SH-SY5Y (cell line): ENCODE data around the gene EZH1.

Source experiments
- GATA2 ChIP-seq: IDR thresholded peaks from 2 replicates; pipeline ENCODE4 v1.6.1; 2011; ENCODE audit warnings: mild to moderate bottlenecking, low read depth, low read length
- GATA3 ChIP-seq: IDR thresholded peaks from 2 replicates; pipeline ENCODE4 v1.6.1; 2011; ENCODE audit warnings: low read depth, mild to moderate bottlenecking, low read length, moderate library complexity

Gene EZH1

DNA sequence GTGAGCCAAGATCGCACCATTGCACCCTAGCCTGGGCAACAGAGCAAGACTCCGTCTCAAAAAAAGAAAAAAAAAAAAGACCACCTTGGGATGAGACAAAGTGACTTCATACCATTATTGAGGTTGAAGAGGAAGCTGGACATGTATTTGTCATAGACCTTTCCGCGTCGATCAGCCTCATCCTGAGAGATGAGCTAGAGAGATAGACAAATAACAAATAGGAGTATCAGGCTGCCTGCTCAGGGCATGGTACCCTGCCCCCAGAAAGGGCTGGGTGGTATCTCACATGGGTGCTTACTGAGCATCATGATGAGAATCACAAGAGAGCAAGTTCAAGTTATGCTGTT is 40.4 kb downstream of the EZH1 start:
- no peak for TF ChIP-seq GATA3
- TF ChIP-seq GATA2 = no peak

DNA sequence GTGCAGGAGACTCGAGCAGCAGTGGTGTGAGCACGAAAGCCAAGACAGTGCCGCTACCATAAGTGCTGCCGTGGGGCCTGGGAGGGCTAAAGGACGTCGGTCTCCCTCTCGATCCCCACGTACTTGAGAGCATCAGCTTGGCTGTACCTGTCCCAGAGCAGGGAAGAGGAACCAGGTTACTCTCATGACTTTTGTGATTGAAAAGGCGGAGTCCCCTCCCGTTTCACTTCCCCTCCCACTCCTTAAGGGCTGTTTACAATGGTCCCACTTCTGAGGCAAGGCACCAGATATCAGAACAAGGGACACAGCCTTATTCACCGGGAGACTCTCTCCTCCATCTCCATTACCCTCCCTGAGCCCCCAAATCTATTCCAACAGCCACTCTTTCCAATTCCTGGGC is 42.4 kb downstream of the EZH1 start:
- TF ChIP-seq GATA2 (no peak), GATA3 (no peak)

DNA sequence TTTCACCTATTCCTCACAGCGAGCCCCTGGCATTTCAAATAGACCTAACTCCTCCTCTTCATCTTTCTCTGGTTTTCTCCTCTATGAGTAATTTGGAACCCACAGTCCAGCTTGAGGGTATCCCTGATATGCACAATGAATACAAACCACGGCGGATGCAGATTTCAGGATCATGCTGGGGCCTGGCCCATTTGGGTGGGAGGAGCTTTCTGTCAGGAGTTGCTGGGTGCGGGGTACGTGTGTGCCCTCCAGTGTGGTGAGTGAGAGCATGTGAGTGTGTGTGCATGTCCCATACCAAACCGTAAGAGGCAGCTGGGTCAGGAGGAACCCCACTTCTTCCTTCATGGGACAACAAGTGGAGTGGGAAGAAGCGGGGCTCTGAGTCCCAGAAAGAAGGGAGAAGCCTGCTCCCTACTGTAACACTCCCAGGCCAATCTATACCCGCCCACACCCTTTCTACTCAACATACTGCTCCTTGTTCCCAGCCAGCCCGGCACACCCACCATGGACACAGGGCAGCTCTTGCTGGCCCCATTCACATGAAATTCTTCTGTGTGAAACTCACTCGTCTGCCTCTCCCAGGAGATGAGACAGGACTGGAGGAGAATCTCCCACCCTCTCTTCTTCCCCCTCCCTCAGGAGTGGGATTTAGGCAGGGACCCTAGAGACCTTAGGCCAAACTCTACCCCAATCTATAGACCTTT is 44.1 kb downstream of the EZH1 start:
- TF ChIP-seq GATA3 (no peak), GATA2 (no peak)

DNA sequence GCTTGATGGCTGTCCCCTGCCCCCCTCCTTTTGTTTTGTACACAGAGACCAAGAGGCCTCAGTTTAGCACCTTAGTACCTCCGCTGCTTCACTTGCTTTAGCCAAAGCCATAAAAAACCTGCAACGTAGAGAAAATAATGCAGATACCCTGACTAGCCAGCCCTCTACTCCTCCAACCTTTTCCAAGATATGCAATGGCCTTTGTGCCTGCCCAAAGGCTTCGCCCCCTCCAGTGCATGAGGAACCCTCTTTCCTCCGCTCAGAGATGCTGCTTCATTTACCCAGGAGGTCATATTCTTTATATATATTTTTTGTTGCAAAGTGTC is 45.5 kb downstream of the EZH1 start:
- no peak for TF ChIP-seq GATA2
- no peak for TF ChIP-seq GATA3

DNA sequence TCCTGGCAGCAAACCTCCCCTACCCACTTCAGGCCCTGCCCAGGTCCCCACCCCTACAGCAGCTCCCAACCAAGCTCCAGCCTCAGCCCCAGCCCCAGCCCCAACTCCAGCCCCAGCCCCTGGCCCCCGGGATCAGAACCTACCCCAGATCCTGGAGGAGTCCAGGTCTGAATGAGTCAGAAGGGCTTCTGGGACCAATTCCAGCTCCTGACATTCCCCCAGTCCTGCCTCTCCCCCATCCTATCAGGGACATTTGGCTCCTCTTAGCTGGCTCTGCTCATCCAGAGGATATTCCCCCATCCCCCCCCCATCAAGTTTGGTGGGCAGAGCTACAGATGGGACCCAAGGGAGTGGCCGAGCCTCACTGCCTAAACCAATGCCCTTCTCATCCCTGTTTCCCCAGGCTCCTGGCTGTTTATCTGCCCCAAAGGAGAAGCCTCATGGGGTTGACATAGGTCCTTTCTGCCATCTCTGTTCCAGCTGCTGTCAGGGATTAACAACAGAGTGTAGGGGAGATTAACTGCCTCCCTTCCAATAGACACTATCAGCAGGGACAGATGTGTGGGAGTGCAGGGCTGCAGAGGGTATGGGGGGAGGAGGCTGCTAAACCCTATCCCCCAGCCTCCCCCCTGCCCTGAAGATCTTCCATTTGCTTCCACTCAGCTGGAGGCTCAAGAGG is 46.0 kb downstream of the EZH1 start:
- TF ChIP-seq GATA3 (no peak), GATA2 (no peak)

DNA sequence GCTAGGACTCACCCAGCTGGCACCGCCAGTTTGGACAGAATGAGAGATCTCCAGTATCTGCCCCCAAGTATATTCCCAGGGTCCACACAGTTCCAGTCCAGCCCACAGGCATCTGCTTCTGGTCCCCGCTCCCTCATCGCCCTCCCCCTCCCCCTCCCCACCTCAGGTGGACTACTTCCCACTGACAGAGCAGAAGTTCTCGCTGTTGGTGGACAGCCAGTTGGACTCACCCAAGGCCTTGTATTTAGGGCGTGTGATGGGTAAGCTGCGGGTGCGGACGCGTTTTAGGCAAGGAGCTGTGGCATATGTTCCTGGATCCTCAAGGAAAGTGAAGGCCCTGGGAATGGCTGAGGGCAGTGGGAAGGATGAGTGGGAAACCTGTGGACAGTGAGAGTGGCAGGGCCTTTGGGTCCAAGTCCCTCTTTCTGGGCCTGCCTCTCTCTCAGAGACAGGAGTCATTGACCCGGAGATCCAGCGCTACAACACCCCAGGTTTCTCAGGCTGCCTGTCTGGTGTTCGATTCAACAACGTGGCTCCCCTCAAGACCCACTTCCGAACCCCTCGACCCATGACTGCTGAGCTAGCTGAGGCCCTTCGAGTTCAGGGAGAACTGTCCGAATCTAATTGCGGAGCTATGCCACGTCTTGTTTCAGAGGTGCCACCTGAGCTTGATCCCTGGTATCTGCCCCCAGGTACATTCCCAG is 47.6 kb downstream of the EZH1 start:
- no peak for TF ChIP-seq GATA2
- no peak for TF ChIP-seq GATA3

DNA sequence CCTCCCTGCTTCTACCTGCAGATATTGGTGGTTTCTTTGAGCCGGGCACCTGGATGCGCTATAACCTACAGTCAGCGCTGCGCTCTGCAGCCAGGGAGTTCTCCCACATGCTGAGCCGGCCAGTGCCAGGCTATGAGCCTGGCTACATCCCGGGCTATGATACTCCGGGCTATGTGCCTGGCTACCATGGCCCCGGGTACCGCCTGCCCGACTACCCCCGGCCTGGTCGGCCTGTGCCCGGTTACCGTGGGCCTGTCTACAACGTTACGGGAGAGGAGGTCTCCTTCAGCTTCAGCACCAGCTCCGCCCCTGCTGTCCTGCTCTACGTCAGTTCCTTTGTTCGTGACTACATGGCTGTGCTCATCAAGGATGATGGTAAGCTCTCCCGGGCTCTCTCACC is 49.3 kb downstream of the EZH1 start:
- TF ChIP-seq GATA3 = no peak
- no peak for TF ChIP-seq GATA2

DNA sequence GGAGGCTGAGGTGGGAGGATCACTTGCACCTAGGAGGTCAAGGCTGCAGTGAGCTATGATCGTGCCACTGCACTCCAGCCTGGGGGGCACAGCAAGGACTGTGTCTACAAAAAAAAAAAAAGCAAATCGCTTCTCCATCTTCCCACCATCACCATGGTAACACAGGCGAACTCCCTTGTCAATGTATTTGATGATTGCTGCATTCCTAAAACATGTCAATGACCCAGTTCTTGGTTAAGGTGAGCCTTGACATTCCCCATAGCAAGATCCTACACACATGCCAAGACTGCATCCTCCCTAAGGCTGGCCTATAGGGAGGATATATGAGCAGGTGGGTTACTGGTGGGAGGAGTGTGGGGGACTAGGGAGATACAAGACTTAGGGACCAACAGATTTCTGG is 50.3 kb downstream of the EZH1 start:
- TF ChIP-seq GATA3 (no peak), GATA2 (no peak)

DNA sequence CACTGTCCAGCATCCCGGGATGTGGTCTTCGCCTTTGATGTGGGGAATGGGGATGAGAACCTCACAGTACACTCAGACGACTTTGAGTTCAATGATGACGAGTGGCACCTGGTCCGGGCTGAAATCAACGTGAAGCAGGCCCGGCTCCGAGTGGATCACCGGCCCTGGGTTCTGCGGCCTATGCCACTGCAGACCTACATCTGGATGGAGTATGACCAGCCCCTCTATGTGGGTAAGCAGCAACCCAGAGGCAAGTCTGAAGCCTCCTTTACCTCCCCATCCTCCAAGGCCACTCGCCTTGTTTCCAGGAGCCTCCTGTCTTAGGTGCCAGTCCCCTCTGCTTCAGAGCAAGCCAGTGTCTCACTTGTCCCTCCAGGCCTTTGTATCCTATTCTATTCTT is 52.4 kb downstream of the EZH1 start:
- TF ChIP-seq GATA3 (no peak), GATA2 (no peak)

DNA sequence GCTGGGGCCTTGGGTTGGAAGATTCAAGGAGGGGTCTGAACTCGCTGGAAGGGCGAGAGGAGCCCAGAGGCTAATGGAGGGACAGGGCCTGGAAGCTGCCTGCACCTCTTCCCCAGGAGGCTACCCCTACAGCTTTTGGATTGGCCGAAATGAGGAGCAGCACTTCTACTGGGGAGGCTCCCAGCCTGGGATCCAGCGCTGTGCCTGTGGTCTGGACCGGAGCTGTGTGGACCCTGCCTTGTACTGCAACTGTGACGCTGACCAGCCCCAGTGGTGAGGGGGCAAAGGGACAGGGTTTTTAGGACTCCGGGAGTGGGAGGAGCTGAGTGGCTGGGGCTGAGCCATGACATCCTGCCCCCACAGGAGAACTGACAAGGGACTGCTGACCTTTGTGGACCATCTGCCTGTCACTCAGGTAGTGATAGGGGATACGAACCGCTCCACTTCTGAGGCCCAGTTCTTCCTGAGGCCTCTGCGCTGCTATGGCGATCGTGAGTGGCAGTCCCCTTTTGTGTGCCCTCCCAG is 53.8 kb downstream of the EZH1 start:
- no peak for TF ChIP-seq GATA3
- TF ChIP-seq GATA2 = no peak

DNA sequence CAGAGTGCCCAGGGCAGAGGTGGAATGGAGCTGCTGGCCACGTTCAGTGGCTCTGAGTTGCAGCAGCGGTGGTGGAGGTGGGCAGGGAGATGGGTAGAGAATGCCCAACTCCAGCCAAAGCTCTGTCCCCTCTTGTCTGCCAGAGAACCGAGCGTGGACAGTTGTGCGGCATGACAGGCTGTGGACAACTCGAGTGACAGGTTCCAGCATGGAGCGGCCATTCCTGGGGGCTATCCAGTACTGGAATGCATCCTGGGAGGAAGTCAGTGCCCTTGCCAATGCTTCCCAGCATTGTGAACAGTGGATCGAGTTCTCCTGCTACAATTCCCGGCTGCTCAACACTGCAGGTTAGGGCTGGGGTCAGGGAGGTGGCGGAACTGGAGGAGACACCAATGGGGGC is 54.2 kb downstream of the EZH1 start:
- no peak for TF ChIP-seq GATA2
- TF ChIP-seq GATA3 = no peak

DNA sequence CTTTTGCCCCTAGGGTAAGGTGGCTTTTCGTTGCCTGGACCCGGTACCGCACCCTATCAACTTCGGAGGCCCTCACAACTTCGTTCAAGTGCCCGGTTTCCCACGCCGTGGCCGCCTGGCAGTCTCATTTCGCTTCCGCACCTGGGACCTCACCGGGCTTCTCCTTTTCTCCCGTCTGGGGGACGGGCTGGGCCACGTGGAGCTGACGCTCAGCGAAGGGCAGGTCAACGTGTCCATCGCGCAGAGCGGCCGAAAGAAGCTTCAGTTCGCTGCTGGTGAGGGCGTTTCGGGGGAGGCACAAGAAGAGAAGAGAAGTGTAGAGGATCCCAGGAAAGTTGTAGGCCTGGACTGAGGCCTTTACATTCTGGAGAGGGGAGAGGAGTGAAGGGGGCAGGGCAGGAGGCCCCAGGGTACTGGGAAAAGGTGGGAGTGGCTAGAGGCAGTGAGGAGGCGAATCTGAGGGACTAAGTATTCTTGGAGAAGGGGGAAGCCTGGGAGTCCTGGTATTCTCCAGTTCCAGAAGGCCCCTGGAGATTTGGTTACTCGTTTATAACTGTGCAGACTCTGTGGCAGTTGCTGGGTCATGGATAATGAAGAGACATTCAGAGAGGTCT is 57.0 kb downstream of the EZH1 start:
- TF ChIP-seq GATA3 (no peak), GATA2 (no peak)

DNA sequence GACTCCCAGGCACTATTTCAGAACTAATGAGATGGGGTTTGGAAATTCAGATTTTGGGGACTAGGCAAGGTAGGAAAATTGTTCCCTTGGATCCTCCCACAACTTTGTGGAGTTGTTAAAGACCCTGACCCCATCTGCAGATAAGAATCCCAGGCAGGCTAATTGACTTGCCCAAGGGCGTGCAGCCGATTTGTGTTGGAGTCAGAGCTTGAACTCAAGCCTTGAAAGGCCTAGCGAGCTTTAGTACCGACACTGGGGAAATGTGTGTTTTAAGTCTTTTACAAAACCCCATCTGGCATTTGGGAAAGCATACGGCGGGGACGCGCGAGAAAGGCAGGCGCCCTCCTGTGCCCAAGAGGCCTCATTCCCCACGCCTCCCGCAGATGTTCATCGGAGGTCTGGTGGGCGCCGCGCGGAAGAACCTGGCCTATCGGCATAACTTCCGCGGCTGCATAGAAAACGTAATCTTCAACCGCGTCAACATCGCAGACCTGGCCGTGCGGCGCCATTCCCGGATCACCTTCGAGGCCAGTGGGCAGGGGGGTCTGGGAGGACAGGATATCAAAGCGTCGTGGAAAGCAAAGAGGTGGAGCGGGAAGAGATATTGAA is 58.2 kb downstream of the EZH1 start:
- TF ChIP-seq GATA3 = no peak
- TF ChIP-seq GATA2 = no peak

DNA sequence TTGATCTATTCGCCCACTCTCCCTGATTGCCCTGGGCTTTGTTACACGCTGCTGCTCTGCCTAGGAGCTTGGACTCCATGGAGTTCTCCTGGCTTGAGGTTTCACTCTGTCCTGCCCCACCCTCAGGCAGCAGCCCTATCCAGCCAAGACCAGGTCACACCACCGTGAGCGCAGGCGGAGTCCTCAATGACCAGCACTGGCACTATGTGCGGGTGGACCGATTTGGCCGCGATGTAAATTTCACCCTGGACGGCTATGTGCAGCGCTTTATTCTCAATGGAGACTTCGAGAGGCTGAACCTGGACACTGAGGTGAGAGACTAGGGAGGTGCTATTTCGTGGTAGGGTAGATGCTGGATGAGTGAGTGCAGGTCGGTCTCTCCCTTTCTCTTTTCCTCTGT is 59.0 kb downstream of the EZH1 start:
- TF ChIP-seq GATA3 (no peak), GATA2 (no peak)
